Activated B cell treated with CpG ODN at 0.5 μM for 24 hours (primary cell): ENCODE data around the gene TSPAN10. TPM values are rescaled to one million over a fixed set of nuclear protein-coding genes. Genes with fewer than 3 reads are reported as not detected.

Experiments used
- ATAC-seq: fragments of 200-7000 bp; cut with Tn5 transposase; one replicate; pipeline ENCODE4 v1.10.0; 2021; ENCODE audit warnings: low read depth, mild to moderate bottlenecking, moderate library complexity
- CTCF ChIA-PET: fragments of 350-600 bp; sonication (Branson Sonifier 250); formaldehyde crosslinking; loops from one replicate; lab custom pipeline; 2021; ENCODE audit warnings: antibody characterized with exemption; lab: Charles Lee
- POLR2A ChIA-PET: fragments of 350-600 bp; sonication (Branson Sonifier 250); formaldehyde crosslinking; loops from one replicate; lab custom pipeline; 2021; ENCODE audit warnings: antibody characterized with exemption; lab: Charles Lee
- DNase-seq: peaks from one replicate; pipeline ENCODE4 v3.0.0; 2022
- H3K27ac Mint-ChIP-seq: one replicate; pipeline ENCODE4 v1.8.0; 2020; ENCODE audit warnings: mixed read lengths
- H3K27me3 Mint-ChIP-seq: one replicate; pipeline ENCODE4 v1.8.0; 2021; ENCODE audit warnings: mixed read lengths
- H3K36me3 Mint-ChIP-seq: one replicate; pipeline ENCODE4 v1.8.0; 2021; ENCODE audit warnings: low read depth, mixed read lengths
- H3K4me1 Mint-ChIP-seq: one replicate; pipeline ENCODE4 v1.8.0; 2021; ENCODE audit warnings: mixed read lengths
- H3K4me3 Mint-ChIP-seq: one replicate; pipeline ENCODE4 v1.8.0; 2020; ENCODE audit warnings: mild to moderate bottlenecking, mixed read lengths
- H3K9me3 Mint-ChIP-seq: one replicate; pipeline ENCODE4 v1.8.0; 2020; ENCODE audit warnings: mixed read lengths
- CTCF ChIP-seq: fragments of 200-600 bp; IDR thresholded peaks from one replicate; pipeline ENCODE4 v1.8.0; 2022; ENCODE audit warnings: antibody characterized with exemption, mild to moderate bottlenecking
- intact Hi-C: fragments of 100-400 bp; cut with micrococcal nuclease; formaldehyde crosslinking; loops from one replicate; pipeline ENCODE4 v1.15.1; 2024
- total RNA-seq: library from RNA; stranded (reverse); gene quantifications from 2 replicates; pipeline ENCODE4 v1.2.3, GENCODE V29; 2022

The TSPAN10 gene
- total RNA-seq, 1 donor from 2014 or later, result 0.95 TPM

DNA sequence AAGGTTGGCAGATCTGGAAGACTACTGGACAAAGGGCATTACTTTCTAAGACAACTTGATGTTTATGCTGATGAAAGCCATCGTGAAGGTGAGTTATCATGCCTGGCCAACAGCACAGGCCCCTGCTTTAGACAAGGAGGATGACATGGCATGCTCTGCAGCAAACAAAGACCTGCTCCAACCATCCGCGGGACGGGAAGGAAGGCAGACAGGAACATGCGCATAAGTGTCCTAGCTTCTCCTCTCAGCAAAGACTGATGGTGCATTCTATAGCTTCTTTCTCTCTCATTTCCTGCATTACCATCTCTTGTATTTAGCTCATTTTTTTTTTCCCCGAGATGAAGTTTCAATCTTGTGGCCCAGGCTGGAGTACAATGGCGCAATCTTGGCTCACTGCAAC lies 5.5 kb upstream of the TSPAN10 start:
- intact Hi-C loops, result no loop called here
- no peaks in the 10 kb centered on the region for H3K9me3 Mint-ChIP-seq
- ChIA-PET CTCF (interaction anchor here (0.9 kb wide), 1 partner anchor 30 kb away, joined by 3 read pairs; no protein-coding TSS in a partner anchor), POLR2A (interaction anchor here (0.6 to 0.8 kb wide), 3 partner anchors 33 to 52 kb away, joined by 3 to 4 read pairs (median 3); partner anchors contain the start of genes ARL16 and HGS)
- DNase-seq (no peak), ATAC-seq (no peak)
- no peak for TF ChIP-seq CTCF
- H3K36me3 Mint-ChIP-seq, result peaks cover 47% of the 10 kb centered on the region
- H3K4me3 Mint-ChIP-seq, result no peak overlapping the region
- no peak overlapping the region for H3K27ac Mint-ChIP-seq
- peaks cover 18% of the 10 kb centered on the region for H3K4me1 Mint-ChIP-seq
- no peaks in the 10 kb centered on the region for H3K27me3 Mint-ChIP-seq

GRCh38 chr17:81635431-81635830 lies 1.6 kb upstream of the TSPAN10 start:
- POLR2A ChIA-PET, result no interaction called here
- TF ChIP-seq CTCF, result no peak
- Mint-ChIP-seq H3K27me3 (no peaks in the 10 kb centered on the region), H3K4me1 (peaks cover 21% of the 10 kb centered on the region), H3K27ac (peak overlapping the region; percentile 77), H3K9me3 (no peaks in the 10 kb centered on the region), H3K36me3 (peaks cover 11% of the 10 kb centered on the region), H3K4me3 (peak overlapping the region; percentile 95)
- intact Hi-C loops, result no loop called here
- ATAC-seq, result no peak
- CTCF ChIA-PET, result no interaction called here
- DNase-seq, result no peak

GRCh38 chr17:81635973-81636504 lies 957 bp upstream of the TSPAN10 start:
- TF ChIP-seq CTCF, result no peak
- POLR2A ChIA-PET, result interaction anchor here (0.6 to 1.2 kb wide), 3 partner anchors 17 to 31 kb away, joined by 4 to 10 read pairs (median 10); partner anchors contain the start of genes CCDC137 and OXLD1

DNA sequence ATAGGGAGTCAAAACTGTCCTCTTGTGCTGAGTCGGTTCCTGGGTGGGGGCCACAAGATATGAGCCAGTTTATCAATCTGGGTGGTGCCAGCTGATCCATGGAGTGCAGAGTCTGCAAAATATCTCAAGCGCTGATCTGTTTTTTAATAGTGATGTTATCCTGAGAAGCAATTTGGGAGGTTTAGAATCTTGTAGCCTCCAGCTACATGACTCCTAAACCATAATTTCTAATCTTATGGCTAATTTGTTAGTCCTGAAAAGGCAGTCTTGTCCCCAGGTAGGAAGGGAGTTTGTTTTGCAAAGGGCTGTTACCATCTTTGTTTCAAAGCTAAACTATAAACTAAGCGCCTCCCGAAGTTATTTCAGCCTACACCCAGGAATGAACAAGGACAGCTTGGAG lies 1.7 kb downstream of the TSPAN10 start:
- Mint-ChIP-seq H3K9me3 (no peaks in the 10 kb centered on the region), H3K4me3 (peak overlapping the region; percentile 55), H3K36me3 (peaks cover 2% of the 10 kb centered on the region), H3K4me1 (peaks cover 17% of the 10 kb centered on the region), H3K27me3 (no peaks in the 10 kb centered on the region), H3K27ac (no peak overlapping the region)
- ChIA-PET POLR2A (no interaction called here), CTCF (no interaction called here)
- DNase-seq, result no peak
- no peak for ATAC-seq
- TF ChIP-seq CTCF, result no peak
- intact Hi-C loops, result no loop called here

More at GRCh38 chr17:81635973-81636504, 957 bp upstream of the TSPAN10 start:
- Mint-ChIP-seq H3K4me1 (peaks cover 21% of the 10 kb centered on the region), H3K27ac (peak overlapping the region; percentile 77), H3K36me3 (peaks cover 10% of the 10 kb centered on the region), H3K4me3 (peak overlapping the region; percentile 95), H3K27me3 (no peaks in the 10 kb centered on the region), H3K9me3 (no peaks in the 10 kb centered on the region)
- DNase-seq (no peak), ATAC-seq (no peak)
- intact Hi-C loops, result no loop called here
- CTCF ChIA-PET, result interaction anchor here (1.0 kb wide), 1 partner anchor 234 kb away, joined by 3 read pairs; no protein-coding TSS in a partner anchor

GRCh38 chr17:81640011-81640410 lies 3.0 kb downstream of the TSPAN10 start:
- Mint-ChIP-seq H3K27ac (no peak overlapping the region), H3K4me3 (no peak overlapping the region), H3K36me3 (peaks cover 2% of the 10 kb centered on the region), H3K4me1 (peaks cover 15% of the 10 kb centered on the region), H3K9me3 (no peaks in the 10 kb centered on the region), H3K27me3 (no peaks in the 10 kb centered on the region)
- TF ChIP-seq CTCF, result no peak
- ATAC-seq, result no peak
- ChIA-PET POLR2A (no interaction called here), CTCF (no interaction called here)
- intact Hi-C loops, result no loop called here
- no peak for DNase-seq
